Hepatocyte (in vitro differentiated cells): ENCODE data around the gene ATOH8.

Experiments used
- EZH2 ChIP-seq: fragments of 200-600 bp; sonication (generic); IDR thresholded peaks from 2 replicates; pipeline ENCODE4 v1.6.1; 2016; ENCODE audit warnings: antibody characterized with exemption, mild to moderate bottlenecking, borderline replicate concordance
- EZH2phosphoT487 ChIP-seq: fragments of 200-600 bp; sonication (generic); IDR thresholded peaks from one replicate; pipeline ENCODE4 v1.6.1; 2018; ENCODE audit warnings: antibody characterized with exemption, mild to moderate bottlenecking, low read depth, moderate library complexity; ENCODE audit not compliant: unreplicated experiment, severe bottlenecking
- TF ChIP-seq, protein P1 (sequence below): fragments of 200-600 bp; sonication (generic); IDR thresholded peaks from 2 replicates; pipeline ENCODE4 v1.5.1; 2016; ENCODE audit warnings: antibody characterized with exemption, mild to moderate bottlenecking; ENCODE audit not compliant: poor library complexity

DNA sequence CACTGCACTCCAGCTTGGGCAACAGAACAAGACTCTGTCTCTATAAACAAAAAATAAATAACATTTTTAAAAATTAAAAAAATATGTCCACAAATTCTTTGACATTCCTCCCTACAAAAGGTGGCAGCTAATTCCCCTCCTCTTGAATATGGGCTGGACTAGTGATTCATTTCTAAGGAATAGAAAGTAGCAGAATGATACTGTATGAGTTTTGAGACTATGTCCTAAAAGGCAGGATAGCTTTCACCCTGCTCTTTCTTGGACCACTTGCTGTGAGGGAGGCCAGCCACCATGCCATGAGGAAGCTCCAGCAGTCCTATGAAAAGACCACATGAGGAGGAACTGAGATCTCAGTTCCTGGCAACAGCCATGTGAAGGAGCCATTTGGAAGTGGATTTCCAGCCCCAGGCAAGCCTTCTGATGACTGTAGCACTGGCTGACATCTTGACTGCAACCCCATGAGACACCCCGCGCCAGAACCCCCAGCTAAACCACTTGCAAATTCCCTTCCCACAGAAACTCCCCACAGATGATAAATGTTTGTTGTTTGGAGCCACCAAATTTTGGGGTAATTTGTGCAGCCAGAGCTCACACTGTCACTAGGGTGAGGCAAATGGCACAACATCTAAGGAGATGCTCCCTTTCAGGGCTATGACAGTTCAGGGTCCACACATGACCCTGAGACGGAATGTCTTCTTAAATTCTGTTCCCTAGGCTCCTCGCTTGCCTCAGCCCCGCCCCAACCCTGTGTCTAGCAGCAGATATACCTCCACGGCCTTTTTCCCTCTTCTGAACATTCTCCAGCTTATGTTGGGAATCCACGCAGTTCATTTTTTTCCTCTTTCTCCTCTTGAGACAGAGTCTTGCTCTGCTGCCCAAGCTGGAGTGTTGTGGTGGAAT, 17.1 kb upstream of the ATOH8 start:
- TF ChIP-seq, protein P1, sequence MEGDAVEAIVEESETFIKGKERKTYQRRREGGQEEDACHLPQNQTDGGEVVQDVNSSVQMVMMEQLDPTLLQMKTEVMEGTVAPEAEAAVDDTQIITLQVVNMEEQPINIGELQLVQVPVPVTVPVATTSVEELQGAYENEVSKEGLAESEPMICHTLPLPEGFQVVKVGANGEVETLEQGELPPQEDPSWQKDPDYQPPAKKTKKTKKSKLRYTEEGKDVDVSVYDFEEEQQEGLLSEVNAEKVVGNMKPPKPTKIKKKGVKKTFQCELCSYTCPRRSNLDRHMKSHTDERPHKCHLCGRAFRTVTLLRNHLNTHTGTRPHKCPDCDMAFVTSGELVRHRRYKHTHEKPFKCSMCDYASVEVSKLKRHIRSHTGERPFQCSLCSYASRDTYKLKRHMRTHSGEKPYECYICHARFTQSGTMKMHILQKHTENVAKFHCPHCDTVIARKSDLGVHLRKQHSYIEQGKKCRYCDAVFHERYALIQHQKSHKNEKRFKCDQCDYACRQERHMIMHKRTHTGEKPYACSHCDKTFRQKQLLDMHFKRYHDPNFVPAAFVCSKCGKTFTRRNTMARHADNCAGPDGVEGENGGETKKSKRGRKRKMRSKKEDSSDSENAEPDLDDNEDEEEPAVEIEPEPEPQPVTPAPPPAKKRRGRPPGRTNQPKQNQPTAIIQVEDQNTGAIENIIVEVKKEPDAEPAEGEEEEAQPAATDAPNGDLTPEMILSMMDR: no peak
- TF ChIP-seq EZH2phosphoT487 (no peak), EZH2 (no peak)
